ENCODE measurements around the gene FBXO8.
"Not testable (repeated sequence)": the region's sequence is repeated elsewhere in the genome, so short reads cannot be mapped to it uniquely, and the experiment has no call there.

The FBXO8 gene

GRCh38 chr4:174284487-174284886 is 1.0 kb upstream of the FBXO8 start:
- in situ Hi-C loops (cut with MboI; ENCODE audit: low sequenced_read_pairs) = no loop called here

GRCh38 chr4:174282836-174283506 is 496 bp downstream of the FBXO8 start:
- in situ Hi-C loops (cut with MboI; ENCODE audit: low sequenced_read_pairs) = no loop called here

GRCh38 chr4:174281901-174282300 is 1.6 kb downstream of the FBXO8 start:
- in situ Hi-C loops (cut with MboI; ENCODE audit: low sequenced_read_pairs) = no loop called here

GRCh38 chr4:174281182-174281737 is 2.2 kb downstream of the FBXO8 start:
- in situ Hi-C loops (cut with MboI; ENCODE audit: low sequenced_read_pairs) = no loop called here

- in situ Hi-C loops (cut with MboI; ENCODE audit: low sequenced_read_pairs) = no loop called here
Observed at GRCh38 chr4:174279433-174280155, 3.9 kb downstream of the FBXO8 start.

- in situ Hi-C loops (cut with MboI; ENCODE audit: low sequenced_read_pairs) = no loop called here
Observed at GRCh38 chr4:174278467-174278866, 5.0 kb downstream of the FBXO8 start.

GRCh38 chr4:174277433-174277832 is 6.0 kb downstream of the FBXO8 start:
- in situ Hi-C loops (cut with MboI; ENCODE audit: low sequenced_read_pairs) = no loop called here

- in situ Hi-C loops (cut with MboI; ENCODE audit: low sequenced_read_pairs) = no loop called here
Observed at GRCh38 chr4:174275101-174275500, 8.4 kb downstream of the FBXO8 start.

- in situ Hi-C loops (cut with MboI; ENCODE audit: low sequenced_read_pairs) = no loop called here
Observed at GRCh38 chr4:174274436-174274835, 9.0 kb downstream of the FBXO8 start.

GRCh38 chr4:174273930-174274329 is 9.5 kb downstream of the FBXO8 start:
- in situ Hi-C loops (cut with MboI; ENCODE audit: low sequenced_read_pairs) = no loop called here

- in situ Hi-C loops (cut with MboI; ENCODE audit: low sequenced_read_pairs) = no loop called here
Observed at GRCh38 chr4:174266416-174266815, 17.1 kb downstream of the FBXO8 start.

- in situ Hi-C loops (cut with MboI; ENCODE audit: low sequenced_read_pairs) = no loop called here
Observed at GRCh38 chr4:174265916-174266315, 17.6 kb downstream of the FBXO8 start.

GRCh38 chr4:174263445-174263736 is 20.1 kb downstream of the FBXO8 start:
- in situ Hi-C loops (cut with MboI; ENCODE audit: low sequenced_read_pairs) = no loop called here

GRCh38 chr4:174262624-174263444 is 20.6 kb downstream of the FBXO8 start:
- in situ Hi-C loops (cut with MboI; ENCODE audit: low sequenced_read_pairs) = no loop called here

- in situ Hi-C loops (cut with MboI; ENCODE audit: low sequenced_read_pairs) = not testable (repeated sequence)
Observed at GRCh38 chr4:174261432-174261831, 22.0 kb downstream of the FBXO8 start.

- in situ Hi-C loops (cut with MboI; ENCODE audit: low sequenced_read_pairs) = no loop called here
Observed at GRCh38 chr4:174260099-174260498, 23.4 kb downstream of the FBXO8 start.

GRCh38 chr4:174259580-174259979 is 23.9 kb downstream of the FBXO8 start:
- in situ Hi-C loops (cut with MboI; ENCODE audit: low sequenced_read_pairs) = no loop called here

- in situ Hi-C loops (cut with MboI; ENCODE audit: low sequenced_read_pairs) = no loop called here
Observed at GRCh38 chr4:174256277-174256713, 27.2 kb downstream of the FBXO8 start.

- in situ Hi-C loops (cut with MboI; ENCODE audit: low sequenced_read_pairs) = no loop called here
Observed at GRCh38 chr4:174255786-174256185, 27.7 kb downstream of the FBXO8 start.

GRCh38 chr4:174255374-174255773 is 28.1 kb downstream of the FBXO8 start:
- in situ Hi-C loops (cut with MboI; ENCODE audit: low sequenced_read_pairs) = no loop called here

- in situ Hi-C loops (cut with MboI; ENCODE audit: low sequenced_read_pairs) = no loop called here
Observed at GRCh38 chr4:174254613-174255012, 28.9 kb downstream of the FBXO8 start.

- in situ Hi-C loops (cut with MboI; ENCODE audit: low sequenced_read_pairs) = no loop called here
Observed at GRCh38 chr4:174252412-174252811, 31.1 kb downstream of the FBXO8 start.
